A549 (cell line): ENCODE measurements around the gene BFSP2.

ENCODE experiments used
- CBX2 ChIP-seq: fragments of 200-600 bp; sonication (generic); IDR thresholded peaks from 2 replicates; pipeline ENCODE4 v1.6.1; 2016; ENCODE audit warnings: low read depth, mild to moderate bottlenecking, borderline replicate concordance
- EP300 ChIP-seq, 2 experiments: fragments of >200 bp; sonication (Bioruptor Twin); formaldehyde crosslinking; IDR thresholded peaks; 2 replicates in 1 of 2; 3 replicates in 1 of 2; pipeline ENCODE4 v1.6.1; 2016 to 2017
- NR3C1 ChIP-seq: fragments of >200 bp; sonication (Bioruptor Twin); formaldehyde crosslinking; IDR thresholded peaks from 3 replicates; pipeline ENCODE4 v1.6.1; 2017
- RCOR1 ChIP-seq: fragments of 150-350 bp; IDR thresholded peaks from 2 replicates; pipeline ENCODE4 v1.6.1; 2014; ENCODE audit warnings: antibody characterized with exemption, low read length, low read depth
- TFCP2L1 ChIP-seq: fragments of 250-450 bp; sonication (Bioruptor Pico); IDR thresholded peaks from 2 replicates; pipeline ENCODE4 v1.5.0; 2021; ENCODE audit warnings: mild to moderate bottlenecking
- TF ChIP-seq, protein P1 (sequence below): fragments of >200 bp; sonication (Bioruptor Twin); formaldehyde crosslinking; IDR thresholded peaks from 3 replicates; pipeline ENCODE4 v1.5.1; 2016

DNA sequence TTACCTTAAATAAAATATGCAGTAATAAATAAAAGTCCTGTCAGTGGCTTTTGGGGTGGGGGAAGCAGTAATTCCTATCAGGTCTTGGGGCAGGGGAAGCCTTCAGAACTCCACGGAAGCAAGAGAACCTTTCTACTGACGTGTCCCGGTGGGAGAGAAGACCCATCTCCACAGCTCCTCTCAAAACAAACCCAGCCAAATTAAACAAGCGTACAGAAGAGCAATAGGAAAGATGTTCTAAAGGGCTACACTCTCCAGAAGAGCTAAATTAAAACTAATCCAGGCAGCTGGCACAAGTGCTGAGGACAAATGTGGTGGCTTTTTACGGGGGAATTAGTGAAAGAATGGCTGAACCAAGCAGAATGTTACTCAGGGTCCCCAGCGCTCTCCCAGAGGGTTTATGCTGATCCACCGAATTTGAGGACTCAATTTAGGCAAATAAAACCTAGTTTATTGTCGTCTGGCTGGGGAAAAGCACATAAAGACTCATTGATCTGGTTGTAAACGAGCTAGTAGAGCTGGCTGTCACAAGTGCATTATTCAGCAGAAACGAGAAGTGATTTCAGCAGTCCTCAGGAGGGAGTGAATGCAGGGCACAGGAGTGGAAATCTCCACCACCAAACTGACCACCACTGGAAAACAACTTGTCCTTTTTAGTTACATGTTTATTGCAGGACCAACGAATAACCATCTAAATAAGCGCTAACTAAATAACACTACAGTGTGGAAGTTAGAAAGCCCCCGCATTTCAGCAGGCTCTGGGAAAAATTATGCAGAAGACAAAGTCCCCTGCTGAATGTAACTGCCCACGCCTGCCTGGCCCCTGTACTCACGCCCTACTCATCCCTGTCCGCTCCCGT is 13.5 kb downstream of the BFSP2 start:
- TF ChIP-seq NR3C1 (no peak), TFCP2L1 (CRISPR knock-in tag) (no peak), EP300 (IDR thresholded peaks at IDR 0.05) (no peak), CBX2 (no peak), RCOR1 (no peak)
- TF ChIP-seq, protein P1, sequence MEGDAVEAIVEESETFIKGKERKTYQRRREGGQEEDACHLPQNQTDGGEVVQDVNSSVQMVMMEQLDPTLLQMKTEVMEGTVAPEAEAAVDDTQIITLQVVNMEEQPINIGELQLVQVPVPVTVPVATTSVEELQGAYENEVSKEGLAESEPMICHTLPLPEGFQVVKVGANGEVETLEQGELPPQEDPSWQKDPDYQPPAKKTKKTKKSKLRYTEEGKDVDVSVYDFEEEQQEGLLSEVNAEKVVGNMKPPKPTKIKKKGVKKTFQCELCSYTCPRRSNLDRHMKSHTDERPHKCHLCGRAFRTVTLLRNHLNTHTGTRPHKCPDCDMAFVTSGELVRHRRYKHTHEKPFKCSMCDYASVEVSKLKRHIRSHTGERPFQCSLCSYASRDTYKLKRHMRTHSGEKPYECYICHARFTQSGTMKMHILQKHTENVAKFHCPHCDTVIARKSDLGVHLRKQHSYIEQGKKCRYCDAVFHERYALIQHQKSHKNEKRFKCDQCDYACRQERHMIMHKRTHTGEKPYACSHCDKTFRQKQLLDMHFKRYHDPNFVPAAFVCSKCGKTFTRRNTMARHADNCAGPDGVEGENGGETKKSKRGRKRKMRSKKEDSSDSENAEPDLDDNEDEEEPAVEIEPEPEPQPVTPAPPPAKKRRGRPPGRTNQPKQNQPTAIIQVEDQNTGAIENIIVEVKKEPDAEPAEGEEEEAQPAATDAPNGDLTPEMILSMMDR: no peak
